MM.1S (cell line): ENCODE data around the gene TINAG.

Experiments used
- EZH2 ChIP-seq: fragments of 300-600 bp; sonication (generic); optimal IDR thresholded peaks from 2 replicates; pipeline ENCODE3; 2017; ENCODE audit warnings: low read depth, mild to moderate bottlenecking, antibody characterized with exemption, low read length, mixed read lengths
- EZH2phosphoT487 ChIP-seq: fragments of 300-600 bp; sonication (generic); IDR thresholded peaks from 2 replicates; pipeline ENCODE4 v1.6.1; 2018; ENCODE audit warnings: antibody characterized with exemption, low read length
- TF ChIP-seq, protein P1 (sequence below): fragments of 300-600 bp; sonication (generic); IDR thresholded peaks from 2 replicates; pipeline ENCODE4 v1.5.1; 2016; ENCODE audit warnings: antibody characterized with exemption, low read length, mixed read lengths

DNA sequence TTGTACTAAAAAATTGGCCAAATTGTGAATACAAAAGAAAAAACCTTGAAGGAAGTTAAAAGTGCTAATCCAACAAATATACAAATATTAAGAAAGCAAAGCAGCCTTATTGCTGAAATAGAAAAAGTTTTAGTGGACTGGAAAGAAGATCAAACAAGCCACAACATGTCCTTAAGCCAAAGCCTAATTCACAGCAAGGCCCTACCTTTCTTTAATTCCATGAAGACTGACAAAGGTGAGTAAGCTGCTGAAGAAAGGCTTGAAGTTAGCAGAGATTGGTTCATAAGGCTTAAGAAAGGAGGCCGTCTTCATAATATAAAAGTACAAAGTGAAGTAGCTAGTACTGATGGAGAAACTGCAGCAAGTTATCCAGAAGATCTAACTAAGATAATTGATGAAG, 53.5 kb downstream of the TINAG start:
- TF ChIP-seq, protein P1, sequence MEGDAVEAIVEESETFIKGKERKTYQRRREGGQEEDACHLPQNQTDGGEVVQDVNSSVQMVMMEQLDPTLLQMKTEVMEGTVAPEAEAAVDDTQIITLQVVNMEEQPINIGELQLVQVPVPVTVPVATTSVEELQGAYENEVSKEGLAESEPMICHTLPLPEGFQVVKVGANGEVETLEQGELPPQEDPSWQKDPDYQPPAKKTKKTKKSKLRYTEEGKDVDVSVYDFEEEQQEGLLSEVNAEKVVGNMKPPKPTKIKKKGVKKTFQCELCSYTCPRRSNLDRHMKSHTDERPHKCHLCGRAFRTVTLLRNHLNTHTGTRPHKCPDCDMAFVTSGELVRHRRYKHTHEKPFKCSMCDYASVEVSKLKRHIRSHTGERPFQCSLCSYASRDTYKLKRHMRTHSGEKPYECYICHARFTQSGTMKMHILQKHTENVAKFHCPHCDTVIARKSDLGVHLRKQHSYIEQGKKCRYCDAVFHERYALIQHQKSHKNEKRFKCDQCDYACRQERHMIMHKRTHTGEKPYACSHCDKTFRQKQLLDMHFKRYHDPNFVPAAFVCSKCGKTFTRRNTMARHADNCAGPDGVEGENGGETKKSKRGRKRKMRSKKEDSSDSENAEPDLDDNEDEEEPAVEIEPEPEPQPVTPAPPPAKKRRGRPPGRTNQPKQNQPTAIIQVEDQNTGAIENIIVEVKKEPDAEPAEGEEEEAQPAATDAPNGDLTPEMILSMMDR: no peak
- TF ChIP-seq EZH2 (no peak), EZH2phosphoT487 (no peak)
